Heart left ventricle (tissue), 16 donors: ENCODE results near the gene ZNF354C. TPM values are rescaled to one million over a fixed set of nuclear protein-coding genes. Genes with fewer than 3 reads are reported as not detected.

ENCODE experiments used
- ATAC-seq, 4 donors: fragments of 200-7000 bp; cut with Tn5 transposase; one replicate each; pipeline ENCODE4 v1.9.1; 2020 to 2022; ENCODE audit warnings: moderate library complexity in 4 of 4, mild to moderate bottlenecking in 3 of 4, moderate number of reproducible peaks in 1 of 4
- DNase-seq, 5 donors: peaks; one replicate each; pipeline ENCODE4 v3.0.0-alpha.2; 2020
- H3K27ac ChIP-seq, 12 donors: fragments of 200-600 bp; sonication (generic) in 4 of 12; one replicate each; pipeline versions ENCODE4 v1.5.0 to v1.8.0; 2016 to 2022; ENCODE audit warnings: mild to moderate bottlenecking in 2 of 12
- H3K27me3 ChIP-seq, 9 donors: fragments of 200-600 bp; sonication (generic) in 2 of 9; one replicate each; pipeline versions ENCODE4 v1.5.1 to v1.8.0; 2016 to 2022; ENCODE audit warnings: mild to moderate bottlenecking in 3 of 9
- H3K36me3 ChIP-seq, 9 donors: fragments of 200-600 bp; sonication (generic) in 2 of 9; one replicate each; pipeline versions ENCODE4 v1.5.0 to v1.8.0; 2018 to 2022; ENCODE audit warnings: mild to moderate bottlenecking in 2 of 9
- H3K4me1 ChIP-seq, 12 donors: fragments of 200-600 bp; sonication (generic) in 4 of 12; one replicate each; pipeline versions ENCODE4 v1.5.0 to v1.8.0; 2016 to 2022; ENCODE audit warnings: mild to moderate bottlenecking in 3 of 12
- H3K4me3 ChIP-seq, 12 donors: fragments of 200-600 bp; sonication (generic) in 4 of 12; one replicate each; pipeline versions ENCODE4 v1.5.0 to v1.8.0; 2017 to 2022; ENCODE audit warnings: mild to moderate bottlenecking in 9 of 12, moderate library complexity in 4 of 12
- H3K9me3 ChIP-seq, 12 donors: fragments of 200-600 bp; sonication (generic) in 4 of 12; one replicate each; pipeline versions ENCODE4 v1.5.0 to v1.8.0; 2016 to 2022; ENCODE audit warnings: mild to moderate bottlenecking in 1 of 12
- CTCF ChIP-seq, 12 donors: fragments of 200-600 bp; sonication (generic) in 4 of 12; IDR thresholded peaks; one replicate each; pipeline versions ENCODE4 v1.5.0 to v1.8.0; 2018 to 2022; ENCODE audit warnings: antibody characterized with exemption in 12 of 12, mild to moderate bottlenecking in 5 of 12
- POLR2A ChIP-seq, 2 donors: fragments of 450-650 bp; IDR thresholded peaks; one replicate each; pipeline ENCODE4 v1.6.1; 2017; ENCODE audit warnings: antibody characterized with exemption in 2 of 2, mild to moderate bottlenecking in 2 of 2, moderate library complexity in 2 of 2
- WGBS, 4 donors: extraction: QIAGEN DNeasy Blood & Tissue Kit in 2 of 4; methylation state at CpG; one replicate each; pipeline versions ENCODE4 v1.1.5 to v1.1.7; 2013 to 2018; 5-methylcytosine and 5-hydroxymethylcytosine counted together
- intact Hi-C, 10 donors: fragments of 100-400 bp; cut with DNase I; formaldehyde crosslinking; loops; one replicate each; pipeline versions ENCODE4 v1.11.1 to v1.14.2; 2022
- polyA plus RNA-seq, 2 donors: library from polyadenylated mRNA; stranded (reverse); fragments of 200-250 nt; gene quantifications; one replicate each; pipeline ENCODE4 v1.2.3, GENCODE V29; 2013
- total RNA-seq, 9 donors: library from RNA; depleted of rRNA in 2 of 9; stranded (reverse); fragments of >200 nt in 2 of 9; fragmentation: NEBNext Ultra II Directional in 3 of 9; extraction: Animal tissue kit (Norgen Biotek cat#: 25700) in 3 of 9; gene quantifications; one replicate each; pipeline versions ENCODE4 v1.1.0 to v1.2.4, GENCODE V29; 2016 to 2023
- donor health status: ischemic (EF 13 %, LVEDD 7.1; RV severe dilation, severe dysfunction).
- donor health status: healthy with polysubstance abuse.
- donor health status: DM: no; HTN: yes; CAD: no.
- donor health status: DM: no; HTN: no; CAD: no.
- donor health status: ischemic (EF 25% LVEDD 6.9; RV normal size, moderate dysfunction).
- donor health status: ischemic (EF 25% LVEDD 5.7; RV mildly dilated, moderate dysfunction).
- donor health status: healthy.
- donor health status: DM: yes; HTN: yes; CAD: no.
- donor health status: ischemic (EF 35%, LVEDD 5.7; RV mildly dilated, moderate dysfunction).
- donor health status: nonischemic (EF 11% LVEDD 7.7; RV severe dilation, severe dysfunction).
- donor health status: DM: yes; HTN: yes; CAD: no.
- donor health status: PGD.
- donor health status: ischemic (EF 29% LVEDD 5.4; RV normal size, mild dysfunction).
- donor health status: nonischemic (EF 23%, LVEDD 6.1; RV moderate dilation, normal function).

Gene ZNF354C
- total and polyA plus RNA-seq, 11 donors: 1.3 to 5.7 (median 3.9) TPM

- no peak overlapping the region for H3K4me3 ChIP-seq
- intact Hi-C loops: no loop called here
- peaks cover 0 to 9% (median 0%) of the 10 kb centered on the region in 9 donors for H3K36me3 ChIP-seq
- H3K27ac ChIP-seq: no peak overlapping the region
- no peak for TF ChIP-seq CTCF (IDR thresholded peaks at IDR 0.05)
- TF ChIP-seq POLR2A (IDR thresholded peaks at IDR 0.05): no peak
- DNase-seq (no peak), ATAC-seq (no peak)
- 88 to 94% (median 90%) methylated on average over 13 to 14 of the region's 14 CpGs for WGBS, 4 donors
- no peaks in the 10 kb centered on the region for H3K27me3 ChIP-seq
- H3K9me3 ChIP-seq: no peaks in the 10 kb centered on the region
- H3K4me1 ChIP-seq: no peaks in the 10 kb centered on the region
These were observed 70.0 kb downstream of the ZNF354C start for GRCh38 chr5:179130101-179130681.

GRCh38 chr5:179131321-179131835, 71.2 kb downstream of the ZNF354C start:
- peak in 1 of 5 donors; percentile 25 for DNase-seq
- intact Hi-C loops: no loop called here
- H3K9me3 ChIP-seq: no peaks in the 10 kb centered on the region
- no peak for TF ChIP-seq CTCF (IDR thresholded peaks at IDR 0.05)
- no peak for TF ChIP-seq POLR2A (IDR thresholded peaks at IDR 0.05)
- H3K4me3 ChIP-seq: no peak overlapping the region
- no peaks in the 10 kb centered on the region for H3K27me3 ChIP-seq
- H3K36me3 ChIP-seq: peaks cover 0 to 9% (median 0%) of the 10 kb centered on the region in 9 donors
- WGBS, 4 donors: 84 to 87% (median 86%) methylated on average over 10 of the region's 10 CpGs
- no peaks in the 10 kb centered on the region for H3K4me1 ChIP-seq
- no peak overlapping the region for H3K27ac ChIP-seq
- ATAC-seq: no peak

- intact Hi-C loops: no loop called here
- no peak overlapping the region for H3K4me3 ChIP-seq
- H3K36me3 ChIP-seq: peaks cover 0 to 9% (median 0%) of the 10 kb centered on the region in 9 donors
- H3K27me3 ChIP-seq: no peaks in the 10 kb centered on the region
- TF ChIP-seq POLR2A (IDR thresholded peaks at IDR 0.05): no peak
- TF ChIP-seq CTCF (IDR thresholded peaks at IDR 0.05): no peak
- no peaks in the 10 kb centered on the region for H3K4me1 ChIP-seq
- 81 to 87% (median 83%) methylated on average over 14 to 15 of the region's 15 CpGs for WGBS, 4 donors
- no peaks in the 10 kb centered on the region for H3K9me3 ChIP-seq
- DNase-seq: peak in 1 of 5 donors; percentile 53
- H3K27ac ChIP-seq: no peak overlapping the region
- no peak for ATAC-seq
These were observed 71.9 kb downstream of the ZNF354C start for GRCh38 chr5:179131886-179132585.

- TF ChIP-seq CTCF (IDR thresholded peaks at IDR 0.05) (no peak), POLR2A (IDR thresholded peaks at IDR 0.05) (no peak)
- no peak for ATAC-seq
- intact Hi-C loops: no loop called here
- Histone ChIP-seq H3K27ac (no peak overlapping the region), H3K27me3 (no peaks in the 10 kb centered on the region), H3K4me3 (no peak overlapping the region), H3K4me1 (no peaks in the 10 kb centered on the region), H3K9me3 (no peaks in the 10 kb centered on the region), H3K36me3 (peaks cover 0 to 9% (median 0%) of the 10 kb centered on the region in 9 donors)
- DNase-seq: peak in 1 of 5 donors; percentile 33
- 84 to 87% (median 86%) methylated on average over 22 to 23 of the region's 23 CpGs for WGBS, 4 donors
These were observed 72.6 kb downstream of the ZNF354C start for GRCh38 chr5:179132586-179133355.
